Activated naive CD4-positive, alpha-beta T cell treated with anti-CD3 and anti-CD28 coated beads, Interleukin-2, amount 10 ng/mL, durations not matched to agents 5 hours and 36 hours (primary cell): ENCODE results near the gene BRF1. TPM values are rescaled to one million over a fixed set of nuclear protein-coding genes. Genes with fewer than 3 reads are reported as not detected.

ENCODE experiments used
- total RNA-seq, 2 experiments: library from RNA; stranded (reverse); gene quantifications; one replicate each; pipeline ENCODE4 v1.2.3, GENCODE V29; 2021

Gene BRF1
- 10 to 100 TPM; 40.5 to 42.2 TPM for total RNA-seq

GRCh38 chr14:105300542-105301102 is at the start of gene BRF1:
BRF1 (minus strand) TSS chr14:105301001; CDS start chr14:105300629, 372 bp downstream.

GRCh38 chr14:105314287-105315200 is 13.7 kb upstream of the BRF1 start, which contains the start of gene PACS2:
PACS2 (plus strand) TSS chr14:105314748; CDS start chr14:105314919, 171 bp downstream.

GRCh38 chr14:105248368-105249181 is 52.2 kb downstream of the BRF1 start, which contains the start of gene BTBD6:
BTBD6 (plus strand) TSS chr14:105248533; CDS start chr14:105248712, 179 bp downstream.

GRCh38 chr14:105180592-105181548 is 119.9 kb downstream of the BRF1 start, which contains the start of gene NUDT14:
NUDT14 (minus strand) TSS chr14:105181312; CDS start chr14:105181209, 103 bp downstream.

GRCh38 chr14:105168496-105168978 is 132.3 kb downstream of the BRF1 start, which contains the start of gene JAG2:
JAG2 (minus strand) TSS chr14:105168776; CDS start chr14:105168420, 356 bp downstream.

Other genes with a start within 250 kb of the BRF1 start
- gene GPR132, start 235.6 kb downstream of the BRF1 start, total RNA-seq: 10 to 100 TPM; 45.0 to 46.9 TPM
- gene JAG2, start 132.2 kb downstream of the BRF1 start, total RNA-seq: 1 to 10 TPM; 6.2 to 6.9 TPM
- gene NUDT14, start 119.7 kb downstream of the BRF1 start, total RNA-seq: 10 to 100 TPM; 39.1 to 42.4 TPM
- 10 to 100 TPM; 43.6 to 44.5 TPM for gene BTBD6, start 52.5 kb downstream of the BRF1 start, total RNA-seq
- 10 to 100 TPM; 44.1 to 47.4 TPM for gene PACS2, start 13.7 kb upstream of the BRF1 start, total RNA-seq
- gene TEX22, start 97.5 kb upstream of the BRF1 start, total RNA-seq: 1 to 10 TPM; 2.3 to 5.8 TPM
- 100 to 1,000 TPM; 114 to 115 TPM for gene MTA1, start 118.8 kb upstream of the BRF1 start, total RNA-seq
- gene CRIP2, start 173.8 kb upstream of the BRF1 start, total RNA-seq: not detected
- 100 to 1,000 TPM; 486 to 508 TPM for gene CRIP1, start 185.9 kb upstream of the BRF1 start, total RNA-seq
- gene TEDC1, start 190.2 kb upstream of the BRF1 start, total RNA-seq: 10 to 100 TPM; 34.0 to 34.2 TPM
- gene TMEM121, start 225.6 kb upstream of the BRF1 start, total RNA-seq: 1 to 10 TPM; 6.2 to 7.0 TPM